ENCODE results near the gene SC5D.

GRCh38 chr11:121327553-121327952 is 35.0 kb downstream of the SC5D start:
- TF ChIP-seq EZH2 (IDR thresholded peaks at IDR 0.05; ENCODE audit: borderline replicate concordance, low read depth, low read length, poor library complexity, severe bottlenecking): no peak
- no peak for TF ChIP-seq CTCF (conservative IDR thresholded peaks at IDR 0.05; ENCODE audit: low read depth, low read length)

All from A673 (cell line).